HepG2 (cell line): ENCODE data around the gene TAF6L. TPM values are rescaled to one million over a fixed set of nuclear protein-coding genes. Genes with fewer than 3 reads are reported as not detected.

Experiments used
- AGO2 ChIP-seq: fragments of 200-400 bp; formaldehyde crosslinking; optimal IDR thresholded peaks from 2 replicates; pipeline ENCODE3; 2017; ENCODE audit warnings: mild to moderate bottlenecking, low read depth, low read length, moderate library complexity
- FOXM1 ChIP-seq: sonication (generic); formaldehyde crosslinking; IDR thresholded peaks from 2 replicates; pipeline ENCODE4 v1.5.0; 2020; ENCODE audit warnings: missing genetic modification reagents
- FOXP4 ChIP-seq: sonication (generic); formaldehyde crosslinking; IDR thresholded peaks from 2 replicates; pipeline ENCODE4 v1.4.0; 2020; ENCODE audit warnings: missing genetic modification reagents
- HOXA5 ChIP-seq: sonication (generic); formaldehyde crosslinking; IDR thresholded peaks from 2 replicates; pipeline ENCODE4 v1.4.0; 2020; ENCODE audit warnings: missing genetic modification reagents
- MTF2 ChIP-seq: sonication (generic); formaldehyde crosslinking; IDR thresholded peaks from 2 replicates; pipeline ENCODE4 v1.5.0; 2020; ENCODE audit warnings: missing genetic modification reagents, borderline replicate concordance
- NCOR1 ChIP-seq: fragments of 200-600 bp; sonication (generic); IDR thresholded peaks from 2 replicates; pipeline ENCODE4 v1.7.0; 2017; ENCODE audit warnings: antibody characterized with exemption, low read length, borderline replicate concordance
- NR2F6 ChIP-seq, 2 experiments: IDR thresholded peaks; 2 replicates each; pipeline ENCODE4 v1.6.1; 2016; ENCODE audit warnings: antibody characterized with exemption in 1 of 2, mild to moderate bottlenecking in 1 of 2
- ONECUT2 ChIP-seq: sonication (generic); formaldehyde crosslinking; IDR thresholded peaks from 2 replicates; pipeline ENCODE4 v1.4.0; 2020; ENCODE audit warnings: missing genetic modification reagents
- TGIF2 ChIP-seq: IDR thresholded peaks from 2 replicates; pipeline ENCODE4 v1.6.1; 2016; ENCODE audit warnings: control low read depth, missing compliant biosample characterization
- ZBTB40 ChIP-seq, 2 experiments: fragments of 450-650 bp in 1 of 2; sonication (generic) in 1 of 2; formaldehyde crosslinking in 1 of 2; IDR thresholded peaks; 2 replicates each; pipeline versions ENCODE4 v1.6.1 to v1.8.0; 2016 to 2022; ENCODE audit warnings: antibody characterized with exemption in 1 of 2, mild to moderate bottlenecking in 1 of 2, missing genetic modification reagents in 1 of 2
- ZFP91 ChIP-seq: sonication (generic); formaldehyde crosslinking; IDR thresholded peaks from 2 replicates; pipeline ENCODE4 v1.9.0; 2022; ENCODE audit warnings: missing genetic modification reagents, mild to moderate bottlenecking, borderline replicate concordance
- ZKSCAN5 ChIP-seq: sonication (generic); formaldehyde crosslinking; IDR thresholded peaks from 2 replicates; pipeline ENCODE4 v1.5.1; 2020; ENCODE audit warnings: mild to moderate bottlenecking, missing genetic modification reagents
- ZMYM4 ChIP-seq: sonication (generic); formaldehyde crosslinking; IDR thresholded peaks from 2 replicates; pipeline ENCODE4 v1.8.1; 2023; ENCODE audit warnings: mild to moderate bottlenecking, missing genetic modification reagents
- ZNF451 ChIP-seq: sonication (generic); formaldehyde crosslinking; IDR thresholded peaks from 2 replicates; pipeline ENCODE4 v1.5.0; 2020; ENCODE audit warnings: mild to moderate bottlenecking, missing genetic modification reagents
- ZSCAN20 ChIP-seq: sonication (generic); formaldehyde crosslinking; IDR thresholded peaks from 2 replicates; pipeline ENCODE4 v1.4.0; 2020; ENCODE audit warnings: missing genetic modification reagents, mild to moderate bottlenecking, borderline replicate concordance
- polyA plus RNA-seq, 8 experiments: library from polyadenylated mRNA; depleted of rRNA in 3 of 8; stranded (reverse) in 7 of 8; unstranded in 1 of 8; fragments of >200 nt; fragmentation: Illumina TruSeq in 4 of 8; extraction: Trizol in 4 of 8; gene quantifications; 2 replicates each; pipeline versions ENCODE4 v1.2.1 to v1.2.3, GENCODE V29; 2011 to 2016; ENCODE audit warnings: low read depth in 4 of 8, missing spikeins in 1 of 8, mixed read lengths in 1 of 8; ENCODE audit not compliant: insufficient read depth in 1 of 8
- total RNA-seq, 5 experiments: library from RNA; depleted of rRNA; stranded (reverse); fragments of >200 nt; fragmentation: Illumina TruSeq; extraction: Trizol; gene quantifications; 2 replicates each; pipeline ENCODE4 v1.2.3, GENCODE V29; 2016; ENCODE audit warnings: low read depth in 1 of 5

Gene TAF6L
- total and polyA plus RNA-seq, 2 of the 13 experiments (the other 11 are each of a cell fraction or from before 2014, with no cell fraction given): 12.6 to 19.4 TPM

- TF ChIP-seq ZBTB40 (IDR thresholded peaks at IDR 0.05) (0 out of 2 replicates have a peak, but pooled peaks have one; percentile 18), ZBTB40 (CRISPR knock-in tag; IDR thresholded peaks at IDR 0.05) (no peak), ZKSCAN5 (CRISPR knock-in tag) (no peak), AGO2 (no peak), ZSCAN20 (CRISPR knock-in tag) (0 out of 2 replicates have a peak, but pooled peaks have one; percentile 35), NR2F6 (IDR thresholded peaks at IDR 0.05) (no peak), NR2F6 (CRISPR knock-in tag; IDR thresholded peaks at IDR 0.05) (no peak), ZNF451 (CRISPR knock-in tag) (peak; percentile 62; the same call in 1 of the 2 replicates), FOXP4 (0 out of 2 replicates have a peak, but pooled peaks have one; percentile 21), FOXM1 (CRISPR knock-in tag) (0 out of 2 replicates have a peak, but pooled peaks have one; percentile 55), NCOR1 (peak; percentile 21; the same call in 1 of the 2 replicates), MTF2 (CRISPR knock-in tag) (no peak), TGIF2 (peak; percentile 16; the same call in 1 of the 2 replicates), ONECUT2 (CRISPR knock-in tag) (peak; percentile 42; the same call in 1 of the 2 replicates), ZFP91 (CRISPR knock-in tag) (no peak; the same call in 1 of the 2 replicates), ZMYM4 (CRISPR knock-in tag) (no peak), HOXA5 (CRISPR knock-in tag) (peak; percentile 59; the same call in 1 of the 2 replicates)
Observed at GRCh38 chr11:62728171-62728988, 42.8 kb upstream of the TAF6L start, which contains the start of gene TTC9C (continued).
